GM19397 (cell line): Measurements from ENCODE around the gene THBS3.
A peak's percentile ranks its signal among the peaks of the same experiment; 100 is the strongest.
"Not testable (repeated sequence)": the region's sequence is repeated elsewhere in the genome, so short reads cannot be mapped to it uniquely, and the experiment has no call there.

Source experiments
- ATAC-seq: cut with Tn5 transposase; IDR thresholded peaks from one replicate; pipeline ENCODE4 v1.9.1; 2021; ENCODE audit warnings: mild to moderate bottlenecking, moderate library complexity; ENCODE audit not compliant: unreplicated experiment

Gene THBS3

GRCh38 chr1:155208541-155209311 is 1.0 kb upstream of the THBS3 start, which contains the start of gene MTX1:
Gene MTX1 (plus strand): TSS chr1:155208695. CDS start chr1:155208805, 110 bp downstream.
- peak; percentile 77 for ATAC-seq

- ATAC-seq = no peak
These were observed 549 bp downstream of the THBS3 start for GRCh38 chr1:155206891-155207805.

DNA sequence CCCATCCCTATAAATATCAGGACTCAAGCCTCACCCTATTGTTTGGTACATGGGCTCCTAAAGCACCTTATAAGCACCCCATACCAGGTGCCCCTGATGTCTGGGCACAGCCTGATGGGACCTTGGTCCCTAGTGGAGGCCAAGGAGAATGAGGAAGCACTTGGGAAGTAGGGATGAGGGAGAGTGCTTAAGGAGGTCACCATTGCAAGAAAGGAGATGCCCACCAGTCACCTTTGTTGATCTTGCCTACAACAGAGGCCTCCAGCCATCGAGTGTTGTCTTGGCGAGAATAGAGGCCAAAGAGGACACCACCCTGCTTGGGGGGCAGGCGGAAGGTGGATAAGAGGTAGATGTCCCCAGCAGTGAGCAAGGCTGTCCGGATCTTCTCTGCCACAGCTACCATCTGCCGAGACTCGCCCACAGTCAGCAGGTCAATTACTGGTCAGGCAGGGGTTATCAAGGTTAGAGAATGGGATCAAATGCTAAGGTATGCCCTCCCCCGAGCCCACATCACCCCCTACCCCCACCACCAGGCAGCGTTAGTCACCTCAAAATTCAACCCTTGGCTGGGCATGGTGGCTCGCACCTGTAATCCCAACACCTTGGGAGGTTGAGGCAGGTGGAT is 1.6 kb downstream of the THBS3 start:
- ATAC-seq = no peak

GRCh38 chr1:155205035-155205434 is 2.7 kb downstream of the THBS3 start:
- no peak for ATAC-seq

- no peak for ATAC-seq
These were observed 4.8 kb downstream of the THBS3 start for GRCh38 chr1:155202731-155203515.

GRCh38 chr1:155202198-155202597 is 5.5 kb downstream of the THBS3 start:
- no peak for ATAC-seq

DNA sequence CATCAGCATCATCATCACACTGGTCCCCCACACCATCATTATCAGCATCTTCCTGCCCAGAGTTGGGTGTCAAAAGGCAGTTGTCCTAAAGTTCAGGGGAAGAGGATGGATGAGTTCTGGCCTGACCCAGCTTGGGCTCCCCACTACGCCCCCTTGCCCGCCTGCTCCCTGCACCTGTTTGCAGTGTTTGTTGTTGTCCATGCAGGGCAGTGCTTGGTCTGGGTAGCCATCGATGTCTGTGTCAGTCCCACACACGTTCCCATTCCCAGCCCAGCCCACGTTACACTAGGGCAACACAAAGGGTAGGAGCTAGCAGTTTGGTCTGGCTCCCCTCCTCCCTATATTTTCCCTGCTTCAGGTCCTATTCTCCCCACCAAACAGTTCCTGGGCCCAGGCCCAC is 6.8 kb downstream of the THBS3 start:
- ATAC-seq = no peak

DNA sequence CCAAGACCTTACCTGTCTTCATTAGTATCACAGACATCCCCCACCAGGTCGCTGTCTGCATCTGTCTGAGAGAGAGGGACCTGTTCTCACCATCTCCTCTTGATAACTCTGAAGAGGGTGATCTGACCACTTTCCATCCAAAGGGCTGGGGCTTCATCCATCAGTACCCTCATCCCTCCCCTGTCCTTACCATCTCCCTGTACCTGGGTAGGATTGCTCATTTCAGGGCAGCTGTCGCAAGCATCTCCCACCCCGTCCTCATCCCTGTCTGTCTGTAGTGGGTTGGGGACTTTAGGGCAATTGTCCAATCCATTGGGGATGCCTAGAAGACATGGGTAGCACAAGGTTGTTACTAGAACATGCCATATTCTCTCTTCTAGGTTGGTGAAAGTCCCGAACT is 7.9 kb downstream of the THBS3 start:
- ATAC-seq = no peak

GRCh38 chr1:155198547-155198906 is 9.2 kb downstream of the THBS3 start:
- ATAC-seq = no peak

DNA sequence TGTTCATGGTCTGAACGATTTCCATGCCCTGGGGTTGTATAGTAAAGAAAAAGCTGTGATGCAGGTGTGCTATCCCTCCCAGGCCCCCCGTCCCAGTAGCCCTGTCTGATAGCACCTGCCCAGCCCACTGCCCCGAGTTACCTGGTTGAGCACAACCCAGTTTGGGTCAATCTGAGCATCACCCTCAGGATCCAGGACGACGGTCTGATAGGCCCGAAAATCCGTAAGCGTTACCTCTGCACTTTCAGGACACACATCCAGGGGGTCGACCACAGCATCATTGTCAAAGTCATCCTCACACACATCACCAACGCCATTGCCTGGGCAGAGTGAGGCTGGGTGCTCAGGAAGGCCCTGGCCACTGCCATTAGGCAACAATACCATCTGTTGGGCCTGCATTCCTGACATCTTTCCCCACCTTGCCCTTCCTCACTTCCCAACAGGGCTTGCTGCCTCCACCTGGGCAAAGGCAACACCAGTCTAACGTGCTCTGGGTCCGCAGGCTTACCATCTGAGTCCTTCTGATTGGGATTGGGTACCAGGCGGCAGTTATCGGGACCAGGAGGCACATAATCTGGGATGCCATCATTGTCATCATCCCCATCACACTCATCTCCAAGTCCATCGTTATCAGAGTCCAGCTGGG is 9.7 kb downstream of the THBS3 start:
- ATAC-seq = no peak

DNA sequence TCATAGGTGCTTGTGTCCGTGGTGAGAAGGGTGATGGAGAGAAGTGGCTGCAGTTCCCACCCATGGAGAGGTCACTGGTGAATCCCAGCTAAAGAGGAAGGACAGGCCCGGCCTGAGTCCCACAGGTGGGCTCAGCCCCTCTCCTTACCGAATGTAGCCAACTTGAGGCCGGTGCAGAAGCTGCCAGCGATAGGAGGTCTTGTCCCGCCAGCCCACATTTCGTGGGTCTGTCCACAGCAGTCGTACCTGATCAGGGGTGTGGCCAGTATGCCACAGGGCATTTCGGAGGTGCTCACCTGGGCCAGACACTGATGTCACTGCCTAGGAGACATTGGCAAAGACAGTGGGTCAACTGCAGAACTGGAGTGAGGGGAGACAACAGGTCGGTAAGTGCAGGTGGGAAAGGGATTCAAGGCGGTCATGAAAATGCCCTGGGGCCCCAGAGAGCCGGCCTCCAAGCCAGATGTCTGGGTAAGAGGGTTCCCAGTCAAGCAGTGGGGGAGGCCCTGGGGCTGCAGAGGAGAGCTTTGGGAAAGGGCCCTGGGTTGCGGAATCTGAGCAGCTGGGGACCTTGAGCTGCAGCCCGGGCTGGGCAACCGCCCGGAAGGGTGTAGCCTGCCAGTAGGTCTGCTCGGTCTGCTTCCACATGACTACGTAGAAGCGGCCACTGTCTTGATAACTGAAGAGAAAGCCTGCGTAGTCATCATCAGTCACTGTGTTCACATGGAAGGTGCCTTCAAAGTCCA is 10.6 kb downstream of the THBS3 start:
- ATAC-seq = no peak

DNA sequence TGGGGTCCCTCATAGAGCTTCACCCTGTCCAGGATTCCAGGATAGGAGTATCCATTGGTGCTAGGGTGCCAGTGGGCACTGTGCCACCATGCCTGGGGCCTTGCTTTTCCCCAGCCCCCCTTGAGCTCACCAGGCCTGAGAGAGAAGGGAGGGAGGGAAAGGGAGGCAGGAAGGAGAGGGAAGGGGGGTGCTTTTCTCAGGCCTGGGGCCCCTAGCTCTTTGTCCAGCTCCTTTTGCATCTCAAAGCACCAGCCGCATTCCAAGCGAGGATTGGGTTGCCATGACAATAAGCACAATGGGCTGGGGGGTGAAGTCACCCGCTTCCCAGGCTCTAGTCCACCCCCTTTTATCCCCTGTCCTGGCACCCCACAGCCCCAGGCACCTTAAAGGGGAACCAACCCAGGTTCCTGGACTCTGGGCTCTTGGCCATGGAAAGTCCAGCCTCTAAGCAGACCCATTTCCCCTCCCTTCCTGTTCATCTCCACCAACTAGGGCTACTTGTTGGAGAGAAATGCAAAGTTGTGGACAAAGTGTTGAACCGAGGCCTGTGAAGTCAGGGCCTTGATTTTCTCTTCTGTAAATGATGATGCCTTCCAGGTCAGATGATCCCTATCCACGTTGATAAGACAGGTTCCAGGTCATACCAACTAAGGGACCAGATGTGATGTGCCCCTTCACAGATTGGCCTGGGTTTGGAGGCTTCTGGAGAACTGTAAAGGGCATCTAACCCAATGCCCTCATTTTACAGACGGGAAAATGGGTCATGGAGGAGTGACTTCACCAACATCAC is 11.4 kb downstream of the THBS3 start:
- no peak for ATAC-seq

- no peak for ATAC-seq
These were observed 12.2 kb downstream of the THBS3 start for GRCh38 chr1:155195201-155196102.

GRCh38 chr1:155193991-155194240 is 13.8 kb downstream of the THBS3 start:
- ATAC-seq = not testable (repeated sequence)

DNA sequence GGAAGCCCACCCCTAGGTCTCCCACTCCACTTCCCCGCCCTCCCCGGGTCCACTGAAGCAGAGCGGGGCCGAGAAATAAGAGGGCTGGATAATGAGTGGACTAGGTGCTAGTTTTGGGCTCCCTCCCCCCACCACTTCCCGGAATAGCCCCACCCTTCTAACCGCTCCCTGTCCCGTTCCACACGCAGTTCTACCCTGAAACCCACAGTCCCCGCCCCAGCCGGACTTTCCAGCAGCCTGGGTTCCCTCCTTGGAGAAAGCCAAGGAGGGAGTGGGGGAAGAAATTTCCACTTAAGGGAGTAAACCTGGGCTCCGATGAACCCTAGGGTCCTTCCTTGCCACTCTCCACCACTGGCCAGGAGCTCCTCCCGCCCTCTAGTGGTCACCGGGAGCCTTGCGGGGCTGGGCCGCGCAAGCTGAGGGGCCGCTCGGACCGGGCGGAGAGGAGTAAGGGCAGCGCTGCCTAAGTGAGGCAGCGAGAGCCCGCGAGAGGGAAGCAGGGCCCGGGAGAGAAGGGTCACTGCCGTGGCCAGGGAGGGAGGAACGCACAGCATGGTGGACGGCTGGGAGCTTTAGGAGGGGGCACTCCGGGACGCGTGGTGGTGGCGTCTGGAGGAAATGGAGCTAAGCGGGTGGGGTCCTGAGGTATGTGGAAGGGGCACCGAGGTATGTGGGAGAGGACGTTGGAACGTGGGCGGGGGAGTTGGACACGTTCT is 14.3 kb downstream of the THBS3 start:
- ATAC-seq = peak; percentile 68

DNA sequence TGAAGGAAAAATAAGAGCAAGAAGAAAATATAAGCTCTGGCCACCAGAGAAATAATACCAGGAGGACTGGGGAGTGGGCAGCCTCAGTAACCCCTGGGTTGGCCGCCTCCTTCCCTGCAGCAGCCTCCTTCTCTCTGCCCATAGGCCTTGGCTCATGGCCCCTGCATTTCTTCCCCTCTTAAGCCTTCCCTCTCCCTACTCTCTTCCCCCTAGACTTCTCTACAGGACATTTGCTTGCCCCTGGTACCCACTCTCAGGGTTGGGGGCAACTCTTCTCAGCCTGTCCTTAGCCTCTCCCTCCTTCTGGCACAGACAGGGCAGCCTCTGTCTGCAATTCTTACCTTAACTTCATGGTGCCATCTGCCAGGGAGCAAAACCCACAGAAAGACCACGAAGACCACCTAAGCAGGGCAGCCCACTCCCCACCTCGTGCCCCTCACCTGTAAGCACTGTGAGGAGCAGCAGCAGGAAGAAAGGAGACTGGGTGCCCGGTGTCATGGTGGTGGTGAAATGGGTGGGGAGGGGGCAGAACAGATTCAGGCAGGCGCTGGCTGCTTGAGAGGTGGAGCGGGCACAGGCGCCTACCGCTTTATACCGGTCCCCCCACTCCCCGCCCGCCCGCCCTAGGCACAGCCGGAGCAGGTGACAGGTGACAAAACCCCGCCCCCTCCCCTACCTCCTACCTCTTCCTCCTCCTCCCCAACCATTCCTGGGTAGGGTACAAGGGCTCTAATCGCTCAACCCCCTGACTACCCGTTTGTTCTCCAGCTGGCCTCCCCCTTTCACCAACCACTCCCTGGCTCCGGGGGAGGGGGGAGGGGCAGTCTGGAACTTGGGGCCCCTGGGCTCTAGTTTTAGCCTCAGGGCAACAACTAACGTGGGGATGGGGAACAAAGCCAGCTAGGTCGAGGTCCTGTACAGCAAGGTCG is 15.1 kb downstream of the THBS3 start:
- no peak for ATAC-seq
